Measurements from ENCODE around the gene RPL22L1. TPM values are rescaled to one million over a fixed set of nuclear protein-coding genes. Genes with fewer than 3 reads are reported as not detected.
"Not testable (repeated sequence)": the region's sequence is repeated elsewhere in the genome, so short reads cannot be mapped to it uniquely, and the experiment has no call there.

Gene RPL22L1
- total and polyA plus RNA-seq, 2 of the 4 experiments (the other 2 are of a cell fraction): 37.1 to 92.0 TPM

DNA sequence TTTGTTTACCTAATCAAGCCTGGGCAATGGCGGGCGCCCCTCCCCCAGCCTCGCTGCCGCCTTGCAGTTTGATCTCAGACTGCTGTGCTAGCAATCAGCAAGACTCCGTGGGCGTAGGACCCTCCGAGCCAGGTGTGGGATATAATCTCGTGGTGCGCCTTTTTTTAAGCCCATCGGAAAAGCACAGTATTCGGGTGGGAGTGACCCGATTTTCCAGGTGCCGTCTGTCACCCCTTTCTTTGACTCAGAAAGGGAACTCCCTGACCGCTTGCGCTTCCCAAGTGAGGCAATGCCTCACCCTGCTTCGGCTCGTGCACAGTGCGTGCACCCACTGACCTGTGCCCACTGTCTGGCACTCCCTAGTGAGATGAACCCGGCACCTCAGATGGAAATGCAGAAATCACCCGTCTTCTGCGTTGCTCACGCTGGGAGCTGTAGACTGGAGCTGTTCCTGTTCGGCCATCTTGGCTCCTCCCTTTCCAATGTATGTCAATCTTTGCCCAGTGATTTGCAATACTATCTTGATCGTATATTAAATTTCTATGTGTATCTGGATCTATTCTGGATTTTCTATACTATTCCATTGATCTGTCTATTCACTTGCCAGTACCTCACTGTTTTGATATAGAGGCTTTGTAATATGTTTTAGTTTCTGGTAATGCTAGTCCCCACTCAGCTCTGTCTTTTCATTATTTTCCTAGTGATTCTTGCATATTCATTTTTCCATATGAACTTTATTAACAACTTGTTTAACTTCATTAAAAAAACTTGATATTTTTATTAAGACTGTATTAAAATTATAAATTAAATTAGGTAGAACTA, 14.3 kb upstream of the RPL22L1 start:
- POLR2A ChIA-PET (ENCODE audit: unreplicated experiment); CTCF ChIA-PET; H3K9me1 ChIP-seq (ENCODE audit: insufficient read depth, low read length); H3K36me3 ChIP-seq (ENCODE audit: control insufficient read depth, insufficient read depth, low read length); in situ Hi-C loops (cut with MboI; ENCODE audit: low sequenced_read_pairs); H4K8ac ChIP-seq (ENCODE audit: low read depth in 2 of 2, low read length in 2 of 2); H2BK120ac ChIP-seq (ENCODE audit: low read depth, low read length); H2BK15ac ChIP-seq (ENCODE audit: low read depth, low read length); H2AK9ac ChIP-seq (replicated peaks; ENCODE audit: low read depth, low read length, poor library complexity); H2AK5ac ChIP-seq (ENCODE audit: low read depth, low read length); intact Hi-C loops (cut with micrococcal nuclease); H4K20me1 ChIP-seq (ENCODE audit: insufficient read depth, low read length); H3K18ac ChIP-seq (ENCODE audit: low read depth, low read length); H3K9me3 ChIP-seq (ENCODE audit: control insufficient read depth, insufficient read depth, low read length); H3K27me3 ChIP-seq (ENCODE audit: control insufficient read depth, insufficient read depth, low read length); H3K4me1 ChIP-seq (ENCODE audit: control insufficient read depth, insufficient read depth, low read length); H4K91ac ChIP-seq (ENCODE audit: insufficient read depth, low read depth, low read length); H3K4me2 ChIP-seq (ENCODE audit: low read depth, low read length); H2AFZ ChIP-seq (replicated peaks; ENCODE audit: low read length, poor library complexity); H3K4me3 ChIP-seq (ENCODE audit: insufficient read depth, low read depth, low read length); ATAC-seq (ENCODE audit: low read depth); H3K4ac ChIP-seq (ENCODE audit: low read depth, low read length); DNase-seq; H3K23ac ChIP-seq (ENCODE audit: low read depth, low read length); dilution Hi-C loops (cut with HindIII; ENCODE audit: low sequenced_read_pairs, unreplicated experiment); H2BK5ac ChIP-seq (ENCODE audit: low read depth, low read length, poor library complexity, severe bottlenecking); BruUV-seq (replicated peaks); H3K56ac ChIP-seq (ENCODE audit: extremely low read depth, insufficient read depth, low read length); H3K27ac ChIP-seq (ENCODE audit: insufficient read depth, low read length); H3K79me1 ChIP-seq (ENCODE audit: low read depth in 1 of 2, low read length in 2 of 2); H4K5ac ChIP-seq (ENCODE audit: low read depth, low read length); H2BK20ac ChIP-seq (ENCODE audit: low read depth, low read length); H3K9ac ChIP-seq (ENCODE audit: low read depth, low read length); H3K14ac ChIP-seq (replicated peaks; ENCODE audit: low read depth, low read length): not testable (repeated sequence)
- 92% methylated on average over 9 of the region's 24 CpGs; no CpG with 5 or more reads in 1 of the 2 experiments for WGBS, 2 experiments (ENCODE audit: extremely low coverage in 2 of 2, insufficient read length in 1 of 2)

DNA sequence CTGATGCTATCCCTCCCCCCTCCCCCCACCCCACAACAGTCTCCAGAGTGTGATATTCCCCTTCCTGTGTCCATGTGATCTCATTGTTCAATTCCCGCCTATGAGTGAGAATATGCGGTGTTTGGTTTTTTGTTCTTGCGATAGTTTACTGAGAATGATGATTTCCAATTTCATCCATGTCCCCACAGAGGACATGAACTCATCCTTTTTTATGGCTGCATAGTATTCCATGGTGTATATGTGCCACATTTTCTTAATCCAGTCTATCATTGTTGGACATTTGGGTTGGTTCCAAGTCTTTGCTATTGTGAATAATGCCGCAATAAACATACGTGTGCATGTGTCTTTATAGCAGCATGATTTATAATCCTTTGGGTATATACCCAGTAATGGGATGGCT, 8.7 kb upstream of the RPL22L1 start:
- H3K14ac ChIP-seq (replicated peaks; ENCODE audit: low read depth, low read length); H4K8ac ChIP-seq (ENCODE audit: low read depth in 2 of 2, low read length in 2 of 2); H3K36me3 ChIP-seq (ENCODE audit: control insufficient read depth, insufficient read depth, low read length); intact Hi-C loops (cut with micrococcal nuclease); H2BK120ac ChIP-seq (ENCODE audit: low read depth, low read length); H2BK5ac ChIP-seq (ENCODE audit: low read depth, low read length, poor library complexity, severe bottlenecking); dilution Hi-C loops (cut with HindIII; ENCODE audit: low sequenced_read_pairs, unreplicated experiment); POLR2A ChIA-PET (ENCODE audit: unreplicated experiment); H4K5ac ChIP-seq (ENCODE audit: low read depth, low read length); H3K9ac ChIP-seq (ENCODE audit: low read depth, low read length); H4K91ac ChIP-seq (ENCODE audit: insufficient read depth, low read depth, low read length); H4K20me1 ChIP-seq (ENCODE audit: insufficient read depth, low read length); H3K27ac ChIP-seq (ENCODE audit: insufficient read depth, low read length); H2BK20ac ChIP-seq (ENCODE audit: low read depth, low read length); H3K4me2 ChIP-seq (ENCODE audit: low read depth, low read length); H3K4me1 ChIP-seq (ENCODE audit: control insufficient read depth, insufficient read depth, low read length); H3K9me1 ChIP-seq (ENCODE audit: insufficient read depth, low read length); H2AK5ac ChIP-seq (ENCODE audit: low read depth, low read length); BruUV-seq (replicated peaks); H2AK9ac ChIP-seq (replicated peaks; ENCODE audit: low read depth, low read length, poor library complexity); H3K27me3 ChIP-seq (ENCODE audit: control insufficient read depth, insufficient read depth, low read length); in situ Hi-C loops (cut with MboI; ENCODE audit: low sequenced_read_pairs); H3K9me3 ChIP-seq (ENCODE audit: control insufficient read depth, insufficient read depth, low read length); H3K23ac ChIP-seq (ENCODE audit: low read depth, low read length); ATAC-seq (ENCODE audit: low read depth); H3K56ac ChIP-seq (ENCODE audit: extremely low read depth, insufficient read depth, low read length); H3K4ac ChIP-seq (ENCODE audit: low read depth, low read length); CTCF ChIA-PET; H3K4me3 ChIP-seq (ENCODE audit: insufficient read depth, low read depth, low read length); H3K79me1 ChIP-seq (ENCODE audit: low read depth in 1 of 2, low read length in 2 of 2); DNase-seq; H3K18ac ChIP-seq (ENCODE audit: low read depth, low read length); H2BK15ac ChIP-seq (ENCODE audit: low read depth, low read length); H2AFZ ChIP-seq (replicated peaks; ENCODE audit: low read length, poor library complexity): not testable (repeated sequence)
- no CpG with 5 or more reads among the region's 5 CpGs for WGBS, 2 experiments (ENCODE audit: extremely low coverage in 2 of 2, insufficient read length in 1 of 2)
